Astrocyte (in vitro differentiated cells and primary cell): ENCODE results near the gene DHX35. TPM values are rescaled to one million over a fixed set of nuclear protein-coding genes. Genes with fewer than 3 reads are reported as not detected.
A peak's percentile ranks its signal among the peaks of the same experiment; 100 is the strongest.

Source experiments
- DNase-seq: peaks from one replicate; pipeline ENCODE4 v3.0.0-alpha.2; 2010; ENCODE audit warnings: low read depth
- FAIRE-seq: peaks from 2 replicates; lab custom pipeline; 2011; peaks lifted over from hg19 to GRCh38; lab: Jason Lieb, UNC
- H2AFZ ChIP-seq: 2 replicates; pipeline ENCODE4 v1.6.0; 2012; ENCODE audit warnings: low read depth, low read length, inconsistent platforms
- H3K27ac ChIP-seq: 2 replicates; pipeline ENCODE4 v1.5.1; 2011; ENCODE audit warnings: low read depth, low read length, inconsistent platforms
- H3K27me3 ChIP-seq: 2 replicates; pipeline ENCODE4 v1.6.0; 2011; ENCODE audit warnings: low read length, inconsistent platforms; ENCODE audit not compliant: insufficient read depth
- H3K36me3 ChIP-seq: 2 replicates; pipeline ENCODE4 v1.5.1; 2011; ENCODE audit warnings: low read length, inconsistent platforms; ENCODE audit not compliant: insufficient read depth
- H3K4me1 ChIP-seq: 2 replicates; pipeline ENCODE4 v1.5.1; 2011; ENCODE audit warnings: low read length, inconsistent platforms; ENCODE audit not compliant: insufficient read depth
- H3K4me2 ChIP-seq: 2 replicates; pipeline ENCODE4 v1.6.0; 2012; ENCODE audit warnings: low read length, inconsistent platforms
- H3K4me3 ChIP-seq: 2 replicates; pipeline ENCODE4 v1.5.1; 2011; ENCODE audit warnings: low read depth, mild to moderate bottlenecking, low read length, inconsistent platforms; ENCODE audit not compliant: insufficient read depth
- H3K79me2 ChIP-seq: 2 replicates; pipeline ENCODE4 v1.6.0; 2012; ENCODE audit warnings: mild to moderate bottlenecking, low read length, inconsistent platforms; ENCODE audit not compliant: insufficient read depth
- H3K9ac ChIP-seq: 2 replicates; pipeline ENCODE4 v1.6.0; 2012; ENCODE audit warnings: mild to moderate bottlenecking, low read length, inconsistent platforms
- H3K9me3 ChIP-seq: 2 replicates; pipeline ENCODE4 v1.5.1; 2012; ENCODE audit warnings: low read depth, mild to moderate bottlenecking, low read length, inconsistent platforms; ENCODE audit not compliant: insufficient read depth
- H4K20me1 ChIP-seq: 2 replicates; pipeline ENCODE4 v1.6.0; 2012; ENCODE audit warnings: low read length, inconsistent platforms; ENCODE audit not compliant: insufficient read depth
- H3K27ac Mint-ChIP-seq: one replicate; pipeline ENCODE4 v1.8.0; 2021; ENCODE audit warnings: mild to moderate bottlenecking, mixed read lengths; ENCODE audit not compliant: unreplicated experiment
- H3K27me3 Mint-ChIP-seq: one replicate; pipeline ENCODE4 v1.8.0; 2021; ENCODE audit warnings: low read depth, mixed read lengths; ENCODE audit not compliant: unreplicated experiment
- H3K36me3 Mint-ChIP-seq: one replicate; pipeline ENCODE4 v1.8.0; 2021; ENCODE audit warnings: low read depth, mixed read lengths; ENCODE audit not compliant: unreplicated experiment
- H3K4me1 Mint-ChIP-seq: one replicate; pipeline ENCODE4 v1.8.0; 2021; ENCODE audit warnings: low read depth, mixed read lengths; ENCODE audit not compliant: unreplicated experiment
- H3K4me3 Mint-ChIP-seq: one replicate; pipeline ENCODE4 v1.8.0; 2021; ENCODE audit warnings: mild to moderate bottlenecking, moderate library complexity, mixed read lengths; ENCODE audit not compliant: unreplicated experiment
- H3K9me3 Mint-ChIP-seq: one replicate; pipeline ENCODE4 v1.8.0; 2021; ENCODE audit warnings: mild to moderate bottlenecking, mixed read lengths; ENCODE audit not compliant: unreplicated experiment
- CTCF ChIP-seq: IDR thresholded peaks from 2 replicates; pipeline ENCODE4 v1.5.1; 2011; ENCODE audit warnings: low read depth, mild to moderate bottlenecking, inconsistent platforms, low read length, moderate library complexity; ENCODE audit not compliant: insufficient read depth
- EZH2 ChIP-seq: IDR thresholded peaks from 2 replicates; pipeline ENCODE4 v1.6.1; 2012; ENCODE audit warnings: mild to moderate bottlenecking, low read length, inconsistent platforms; ENCODE audit not compliant: insufficient read depth
- total RNA-seq: library from RNA; stranded (reverse); gene quantifications from 2 replicates; pipeline ENCODE4 v1.2.1, GENCODE V29; 2021

The DHX35 gene
- total RNA-seq, 1 donor from 2014 or later = 7.8 TPM

DNA sequence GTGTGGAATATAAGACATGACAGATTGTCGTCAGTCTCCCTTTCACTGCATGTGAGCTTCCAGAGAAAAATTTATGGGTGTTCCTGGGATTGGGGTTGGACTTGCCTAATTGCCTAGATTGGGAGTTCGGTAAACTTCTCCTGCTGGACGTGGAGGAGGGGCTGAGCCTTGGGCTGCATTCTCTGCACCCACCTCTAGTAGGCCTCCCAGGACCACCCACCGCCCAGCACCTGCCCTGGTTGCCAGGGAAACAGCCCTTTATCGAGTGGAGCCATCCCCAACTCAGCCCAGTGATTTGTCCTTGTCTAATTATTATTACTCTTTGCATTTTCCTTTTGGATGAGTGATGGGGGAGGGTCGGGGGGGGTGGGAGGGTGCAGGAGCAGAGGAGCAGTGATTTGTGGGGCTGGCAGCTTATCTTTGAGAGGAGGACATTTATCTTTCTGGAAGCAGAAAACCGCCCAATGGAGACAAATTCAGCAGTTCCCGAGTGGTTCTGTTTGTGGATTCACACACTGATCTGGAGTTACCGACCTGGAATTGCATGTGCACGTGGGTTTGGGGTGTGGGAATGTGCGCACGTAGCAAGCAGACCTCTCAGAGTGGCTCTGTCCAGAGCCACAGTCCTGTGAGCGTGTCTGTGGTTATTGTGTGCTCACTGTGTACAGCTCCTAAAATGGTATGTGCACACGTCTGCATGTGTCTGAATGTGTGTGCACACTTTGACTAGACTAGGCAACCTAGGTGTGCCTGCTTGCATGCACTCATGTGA, 104.5 kb downstream of the DHX35 start:
- Histone ChIP-seq H3K4me3 (no peak overlapping the region), H3K9me3 (no peaks in the 10 kb centered on the region), H3K4me1 (peaks cover 2% of the 10 kb centered on the region), H3K79me2 (no peaks in the 10 kb centered on the region), H3K9ac (no peak overlapping the region), H3K4me2 (no peak overlapping the region), H3K27ac (no peak overlapping the region), H3K36me3 (no peaks in the 10 kb centered on the region), H4K20me1 (no peaks in the 10 kb centered on the region), H3K27me3 (peaks cover 3% of the 10 kb centered on the region), H2AFZ (no peak overlapping the region)
- Mint-ChIP-seq H3K4me3 (no peak overlapping the region), H3K27me3 (peaks cover 17% of the 10 kb centered on the region), H3K27ac (no peak overlapping the region), H3K9me3 (peaks cover 11% of the 10 kb centered on the region), H3K4me1 (no peaks in the 10 kb centered on the region), H3K36me3 (no peaks in the 10 kb centered on the region)
- TF ChIP-seq EZH2 = no peak
- TF ChIP-seq CTCF = no peak
- FAIRE-seq (no peak), DNase-seq (no peak)

DNA sequence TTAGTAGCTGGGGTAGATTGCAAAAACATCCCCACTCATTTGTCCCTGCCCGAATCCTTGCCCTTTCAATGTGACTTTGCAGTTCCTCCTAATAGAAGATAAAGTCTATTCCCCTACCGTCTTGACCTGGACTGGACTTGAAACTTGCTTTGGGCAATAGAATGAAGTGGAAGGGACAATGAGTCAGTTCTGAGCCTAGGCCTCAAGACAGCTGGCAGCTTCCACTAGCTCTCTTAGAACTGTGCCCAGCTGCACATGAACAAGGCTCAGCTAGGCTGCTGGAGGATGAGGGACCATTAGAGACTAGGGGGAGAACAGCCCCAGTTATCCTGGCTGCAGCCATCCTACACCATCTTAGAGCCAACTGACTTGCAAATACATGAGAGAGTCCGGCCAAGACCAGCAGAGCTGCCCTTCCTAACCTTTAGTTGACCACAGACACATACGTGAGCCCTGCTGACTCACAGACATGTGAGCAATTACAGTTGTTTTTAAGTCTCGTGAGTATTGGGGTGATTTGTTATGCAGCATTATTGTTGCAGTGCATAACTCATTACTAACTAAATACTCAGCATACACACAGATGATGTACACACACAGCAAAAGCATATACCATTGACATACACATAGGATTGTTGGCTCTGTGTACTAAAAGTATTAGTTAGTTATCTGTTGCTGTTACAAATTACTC, 105.5 kb downstream of the DHX35 start:
- Mint-ChIP-seq H3K4me3 (no peak overlapping the region), H3K27ac (no peak overlapping the region), H3K27me3 (peaks cover 17% of the 10 kb centered on the region), H3K9me3 (peaks cover 11% of the 10 kb centered on the region), H3K4me1 (no peaks in the 10 kb centered on the region), H3K36me3 (no peaks in the 10 kb centered on the region)
- DNase-seq (peak; percentile 10), FAIRE-seq (no peak)
- Histone ChIP-seq H2AFZ (no peak overlapping the region), H3K27ac (no peak overlapping the region), H3K36me3 (no peaks in the 10 kb centered on the region), H3K4me1 (peaks cover 2% of the 10 kb centered on the region), H3K9me3 (no peaks in the 10 kb centered on the region), H3K4me2 (no peak overlapping the region), H3K4me3 (no peak overlapping the region), H3K79me2 (no peaks in the 10 kb centered on the region), H3K9ac (no peak overlapping the region), H3K27me3 (peaks cover 3% of the 10 kb centered on the region), H4K20me1 (no peaks in the 10 kb centered on the region)
- TF ChIP-seq EZH2 (no peak), CTCF (no peak)
